A549 (cell line): Measurements from ENCODE around the gene PLAAT1. TPM values are rescaled to one million over a fixed set of nuclear protein-coding genes. Genes with fewer than 3 reads are reported as not detected.

Experiments
- ATAC-seq, 2 experiments: fragments of 200-7000 bp in 1 of 2; fragments of >200 bp in 1 of 2; cut with Nextera tagmentation in 1 of 2; cut with Tn5 transposase in 1 of 2; 3 replicates each; pipeline versions ENCODE4 v1.8.0 to v1.9.1; 2018 to 2020; ENCODE audit warnings: mild to moderate bottlenecking in 1 of 2, moderate library complexity in 1 of 2
- CTCF ChIA-PET: fragments of 300-600 bp; sonication (Branson Sonifier 250); formaldehyde crosslinking; extraction: SDS; loops from one replicate; lab custom pipeline; 2021; ENCODE audit warnings: antibody characterized with exemption, inconsistent platforms; lab: Yijun Ruan, JAX
- POLR2A ChIA-PET: fragments of 350-600 bp; formaldehyde crosslinking; extraction: SDS; loops from one replicate; lab custom pipeline; 2021; ENCODE audit warnings: antibody characterized with exemption, inconsistent platforms; lab: Yijun Ruan, JAX
- DNase-seq, 2 experiments: peaks; one replicate each; pipeline versions ENCODE4 v3.0.0 to v3.0.0-alpha.2; 2011 to 2016; ENCODE audit warnings: low read depth in 1 of 2, low spot score in 1 of 2
- FAIRE-seq: peaks from 2 replicates; lab custom pipeline; 2011; peaks lifted over from hg19 to GRCh38; lab: Jason Lieb, UNC
- H3K27ac ChIP-seq, 2 experiments: fragments of >200 bp; sonication (Bioruptor Twin); formaldehyde crosslinking; 3 replicates each; pipeline ENCODE4 v1.5.1; 2016 to 2017
- H3K4me1 ChIP-seq: fragments of >200 bp; sonication (Bioruptor Twin); formaldehyde crosslinking; 3 replicates; pipeline ENCODE4 v1.6.1; 2016
- H3K4me2 ChIP-seq: fragments of >200 bp; sonication (Bioruptor Twin); formaldehyde crosslinking; 3 replicates; pipeline ENCODE4 v1.6.1; 2016
- H3K4me3 ChIP-seq: fragments of >200 bp; sonication (Bioruptor Twin); formaldehyde crosslinking; 3 replicates; pipeline ENCODE4 v1.5.1; 2016
- H3K9me3 ChIP-seq: fragments of >200 bp; sonication (Bioruptor Twin); formaldehyde crosslinking; 3 replicates; pipeline ENCODE4 v1.6.1; 2016
- BHLHE40 ChIP-seq: IDR thresholded peaks from 2 replicates; pipeline ENCODE4 v1.6.1; 2012; ENCODE audit warnings: low read depth, low read length, inconsistent platforms
- CEBPB ChIP-seq, 2 experiments: fragments of >200 bp in 1 of 2; sonication (Bioruptor Twin) in 1 of 2; formaldehyde crosslinking in 1 of 2; IDR thresholded peaks; 2 replicates each; pipeline ENCODE4 v1.6.1; 2012 to 2016
- CHD4 ChIP-seq: fragments of 200-600 bp; sonication (generic); IDR thresholded peaks from 2 replicates; pipeline ENCODE4 v1.6.1; 2016; ENCODE audit warnings: antibody characterized with exemption, mild to moderate bottlenecking, borderline replicate concordance
- EHF ChIP-seq: fragments of 250-450 bp; sonication (Bioruptor Pico); IDR thresholded peaks from 2 replicates; pipeline ENCODE4 v1.5.0; 2020; ENCODE audit warnings: mild to moderate bottlenecking
- FOSL2 ChIP-seq, 2 experiments: fragments of 450-650 bp in 1 of 2; fragments of >200 bp in 1 of 2; sonication (Bioruptor Twin) in 1 of 2; formaldehyde crosslinking; IDR thresholded peaks; 2 replicates each; pipeline versions ENCODE4 v1.5.0 to v1.6.1; 2016 to 2020; ENCODE audit warnings: mild to moderate bottlenecking in 1 of 2, moderate library complexity in 1 of 2
- FOXS1 ChIP-seq: fragments of 250-450 bp; sonication (Bioruptor Pico); IDR thresholded peaks from 2 replicates; pipeline ENCODE4 v1.5.0; 2020; ENCODE audit warnings: mild to moderate bottlenecking, moderate library complexity
- HDAC2 ChIP-seq: fragments of 200-600 bp; sonication (generic); IDR thresholded peaks from 2 replicates; pipeline ENCODE4 v1.6.1; 2016
- HEYL ChIP-seq: fragments of 250-450 bp; sonication (Bioruptor Pico); IDR thresholded peaks from 2 replicates; pipeline ENCODE4 v1.8.0; 2021; ENCODE audit warnings: mild to moderate bottlenecking, moderate library complexity
- HOXA7 ChIP-seq: fragments of 250-450 bp; sonication (Bioruptor Pico); IDR thresholded peaks from 2 replicates; pipeline ENCODE4 v1.5.0; 2020; ENCODE audit warnings: mild to moderate bottlenecking, moderate library complexity
- HOXB13 ChIP-seq: fragments of 250-450 bp; sonication (Bioruptor Pico); IDR thresholded peaks from 2 replicates; pipeline ENCODE4 v1.5.0; 2020; ENCODE audit warnings: low read depth, mild to moderate bottlenecking, moderate library complexity
- JUN ChIP-seq, 2 experiments: fragments of >200 bp; sonication (Bioruptor Twin); formaldehyde crosslinking; IDR thresholded peaks; 2 replicates in 1 of 2; 3 replicates in 1 of 2; pipeline ENCODE4 v1.6.1; 2016 to 2017
- KDM1A ChIP-seq: fragments of 200-600 bp; sonication (generic); IDR thresholded peaks from 2 replicates; pipeline ENCODE4 v1.6.1; 2016; ENCODE audit warnings: low read depth, mild to moderate bottlenecking
- KDM5A ChIP-seq: fragments of 200-600 bp; sonication (generic); IDR thresholded peaks from 2 replicates; pipeline ENCODE4 v1.6.1; 2016; ENCODE audit warnings: antibody characterized with exemption, mild to moderate bottlenecking
- MYC ChIP-seq: IDR thresholded peaks from 2 replicates; pipeline ENCODE4 v1.6.1; 2012; ENCODE audit warnings: mild to moderate bottlenecking, inconsistent platforms, low read length, improper control_type of control experiment, borderline replicate concordance
- NFE2L2 ChIP-seq: fragments of 150-350 bp; conservative IDR thresholded peaks from 2 replicates; pipeline ENCODE4 v1.6.1; 2014; ENCODE audit warnings: low read length
- POLR2AphosphoS2 ChIP-seq: conservative IDR thresholded peaks from 2 replicates; pipeline ENCODE4 v1.6.1; 2012; ENCODE audit warnings: low read length, improper control_type of control experiment, inconsistent platforms
- RARB ChIP-seq: fragments of 250-450 bp; sonication (Bioruptor Pico); IDR thresholded peaks from 2 replicates; pipeline ENCODE4 v1.8.0; 2021; ENCODE audit warnings: mild to moderate bottlenecking, moderate library complexity
- RFX5 ChIP-seq: fragments of 450-650 bp; IDR thresholded peaks from 2 replicates; pipeline ENCODE4 v1.7.1; 2014; ENCODE audit warnings: antibody characterized with exemption, mild to moderate bottlenecking, moderate library complexity
- SMC3 ChIP-seq: fragments of >200 bp; sonication (Bioruptor Twin); formaldehyde crosslinking; IDR thresholded peaks from 3 replicates; pipeline ENCODE4 v1.6.1; 2018; ENCODE audit warnings: inconsistent platforms
- ZFP36 ChIP-seq: fragments of 450-650 bp; IDR thresholded peaks from 2 replicates; pipeline ENCODE4 v1.6.1; 2014; ENCODE audit warnings: borderline replicate concordance; ENCODE audit not compliant: partially characterized antibody
- ZSCAN20 ChIP-seq: fragments of 250-450 bp; sonication (Bioruptor Pico); IDR thresholded peaks from 2 replicates; pipeline ENCODE4 v1.8.0; 2022; ENCODE audit warnings: mild to moderate bottlenecking, moderate library complexity
- WGBS: methylation state at CpG from one replicate; pipeline ENCODE4 v1.1.6; 2017; ENCODE audit errors: missing lambda C conversion rate; 5-methylcytosine and 5-hydroxymethylcytosine counted together
- polyA plus RNA-seq, 4 experiments: library from polyadenylated mRNA; depleted of rRNA in 3 of 4; stranded (reverse); fragments of >200 nt; fragmentation: RNase III in 1 of 4; extraction: RNeasy Plus Mini Kit Qiagen cat#74134 plus additional on column Dnase treatment in 1 of 4; gene quantifications; 2 replicates in 3 of 4; 3 replicates in 1 of 4; pipeline ENCODE4 v1.2.3, GENCODE V29; 2011 to 2017
- TF ChIP-seq, protein P1 (sequence below): fragments of >200 bp; sonication (Bioruptor Twin); formaldehyde crosslinking; IDR thresholded peaks from 3 replicates; pipeline ENCODE4 v1.5.1; 2016
- TF ChIP-seq, protein P2 (sequence below): IDR thresholded peaks from 2 replicates; pipeline ENCODE4 v1.6.1; 2012

The PLAAT1 gene
- polyA plus RNA-seq, 2 of the 4 experiments (the other 2 are of a cell fraction): 0.12 TPM; not detected in 1

DNA sequence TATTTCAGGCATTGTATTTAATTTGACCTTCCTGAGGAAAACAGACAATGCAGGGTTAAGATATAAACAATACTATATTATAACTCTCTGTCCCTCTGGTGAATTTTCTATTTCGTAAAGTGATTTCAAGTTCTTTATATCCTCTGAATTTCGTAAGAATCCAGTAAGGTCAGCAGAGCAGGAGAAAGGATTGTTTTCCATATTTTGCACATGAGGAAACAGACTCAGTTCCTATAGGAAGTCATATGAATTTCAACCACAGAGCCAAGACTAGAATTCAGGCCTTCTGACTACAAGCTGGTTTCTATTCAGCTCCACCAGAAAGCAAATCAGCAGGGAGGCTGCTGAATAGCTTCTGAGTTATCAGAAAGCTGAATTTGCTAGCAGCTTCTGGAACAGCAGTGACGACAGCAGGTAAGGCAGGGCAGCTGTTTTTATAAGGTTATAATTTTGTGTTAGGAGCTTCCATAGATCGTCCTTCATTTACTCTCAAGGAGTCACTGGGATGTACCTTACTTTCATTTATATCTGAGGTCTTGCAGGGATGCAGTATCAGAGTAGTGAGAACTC lies 11.1 kb upstream of the PLAAT1 start:
- TF ChIP-seq BHLHE40 (no peak), FOSL2 (IDR thresholded peaks at IDR 0.05) (no peak), FOSL2 (CRISPR knock-in tag; IDR thresholded peaks at IDR 0.05) (no peak), HEYL (CRISPR knock-in tag) (no peak), RARB (no peak), POLR2AphosphoS2 (no peak), MYC (no peak), HOXB13 (CRISPR knock-in tag) (no peak), SMC3 (no peak), ZFP36 (no peak)
- TF ChIP-seq, protein P1, sequence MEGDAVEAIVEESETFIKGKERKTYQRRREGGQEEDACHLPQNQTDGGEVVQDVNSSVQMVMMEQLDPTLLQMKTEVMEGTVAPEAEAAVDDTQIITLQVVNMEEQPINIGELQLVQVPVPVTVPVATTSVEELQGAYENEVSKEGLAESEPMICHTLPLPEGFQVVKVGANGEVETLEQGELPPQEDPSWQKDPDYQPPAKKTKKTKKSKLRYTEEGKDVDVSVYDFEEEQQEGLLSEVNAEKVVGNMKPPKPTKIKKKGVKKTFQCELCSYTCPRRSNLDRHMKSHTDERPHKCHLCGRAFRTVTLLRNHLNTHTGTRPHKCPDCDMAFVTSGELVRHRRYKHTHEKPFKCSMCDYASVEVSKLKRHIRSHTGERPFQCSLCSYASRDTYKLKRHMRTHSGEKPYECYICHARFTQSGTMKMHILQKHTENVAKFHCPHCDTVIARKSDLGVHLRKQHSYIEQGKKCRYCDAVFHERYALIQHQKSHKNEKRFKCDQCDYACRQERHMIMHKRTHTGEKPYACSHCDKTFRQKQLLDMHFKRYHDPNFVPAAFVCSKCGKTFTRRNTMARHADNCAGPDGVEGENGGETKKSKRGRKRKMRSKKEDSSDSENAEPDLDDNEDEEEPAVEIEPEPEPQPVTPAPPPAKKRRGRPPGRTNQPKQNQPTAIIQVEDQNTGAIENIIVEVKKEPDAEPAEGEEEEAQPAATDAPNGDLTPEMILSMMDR: no peak
- TF ChIP-seq, protein P2, sequence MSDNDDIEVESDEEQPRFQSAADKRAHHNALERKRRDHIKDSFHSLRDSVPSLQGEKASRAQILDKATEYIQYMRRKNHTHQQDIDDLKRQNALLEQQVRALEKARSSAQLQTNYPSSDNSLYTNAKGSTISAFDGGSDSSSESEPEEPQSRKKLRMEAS: no peak
- TF ChIP-seq, all 56 proteins: peak for 0
- POLR2A ChIA-PET: no interaction called here
- no peak overlapping the region for H3K4me3 ChIP-seq
- ATAC-seq (no peak), FAIRE-seq (no peak), DNase-seq (no peak)
- H3K9me3 ChIP-seq: no peaks in the 10 kb centered on the region
- CTCF ChIA-PET: no interaction called here
- no peak overlapping the region for H3K4me2 ChIP-seq
- WGBS: 37% methylated on average over 4 of the region's 4 CpGs
- H3K4me1 ChIP-seq: no peaks in the 10 kb centered on the region
- H3K27ac ChIP-seq: no peak overlapping the region

DNA sequence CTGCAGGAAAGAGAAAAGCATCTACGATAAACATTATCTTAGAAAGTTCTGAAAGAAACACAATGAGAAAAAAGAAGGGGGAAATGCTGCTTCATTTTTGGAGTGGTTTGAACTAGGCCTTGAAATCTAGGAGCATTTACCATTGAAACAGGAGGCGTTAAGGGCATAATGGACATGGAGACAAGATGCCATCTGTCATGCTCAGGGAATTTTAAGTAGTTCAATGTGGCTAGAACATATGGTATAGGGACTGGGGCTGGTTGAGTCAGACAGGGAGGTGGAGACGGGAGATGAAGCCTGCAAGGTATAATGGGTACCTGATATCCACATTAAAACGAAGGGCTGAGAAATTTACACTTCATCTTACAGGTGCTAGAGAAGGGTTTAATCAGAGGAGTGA lies 10.4 kb upstream of the PLAAT1 start:
- FAIRE-seq (no peak), DNase-seq (no peak), ATAC-seq (no peak)
- TF ChIP-seq HOXA7 (no peak), CHD4 (no peak), NFE2L2 (no peak), KDM1A (no peak), CEBPB (IDR thresholded peaks at IDR 0.05) (no peak), FOXS1 (CRISPR knock-in tag) (no peak)
- TF ChIP-seq, protein P1: no peak
- POLR2A ChIA-PET: no interaction called here
- Histone ChIP-seq H3K27ac (no peak overlapping the region), H3K4me3 (no peak overlapping the region), H3K9me3 (no peaks in the 10 kb centered on the region), H3K4me2 (no peak overlapping the region), H3K4me1 (no peaks in the 10 kb centered on the region)
- WGBS: 17% methylated on average over 4 of the region's 4 CpGs
- CTCF ChIA-PET: no interaction called here

DNA sequence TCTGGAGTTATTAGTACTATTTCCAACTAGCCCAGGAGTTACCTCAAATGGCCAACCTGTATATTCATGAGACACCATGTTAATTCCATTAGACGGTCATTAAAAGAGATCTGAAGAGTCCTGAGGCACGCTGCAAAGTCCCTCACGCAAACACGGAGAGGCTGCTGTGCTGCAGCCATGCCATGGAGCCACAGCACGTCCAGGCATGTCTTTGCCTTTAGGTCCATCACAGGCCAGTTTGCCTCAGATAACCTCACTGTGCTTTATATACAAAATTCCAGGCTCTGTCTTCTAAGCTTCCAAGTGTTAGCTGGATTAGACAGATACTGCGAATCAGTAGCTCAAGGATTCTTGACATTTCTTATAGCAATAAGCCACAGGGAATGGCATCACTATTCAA lies 9.8 kb upstream of the PLAAT1 start:
- Histone ChIP-seq H3K4me2 (no peak overlapping the region), H3K27ac (no peak overlapping the region), H3K9me3 (no peaks in the 10 kb centered on the region), H3K4me3 (no peak overlapping the region), H3K4me1 (no peaks in the 10 kb centered on the region)
- FAIRE-seq (no peak), DNase-seq (no peak), ATAC-seq (no peak)
- CTCF ChIA-PET: no interaction called here
- WGBS: 49% methylated on average over 5 of the region's 6 CpGs
- TF ChIP-seq EHF (CRISPR knock-in tag): no peak
- TF ChIP-seq ZSCAN20: no peak
- TF ChIP-seq MYC: no peak
- TF ChIP-seq RARB: no peak
- no peak for TF ChIP-seq RFX5
- no peak for TF ChIP-seq HOXB13 (CRISPR knock-in tag)
- TF ChIP-seq FOXS1 (CRISPR knock-in tag): no peak
- TF ChIP-seq HDAC2: no peak
- no peak for TF ChIP-seq KDM5A
- TF ChIP-seq JUN (IDR thresholded peaks at IDR 0.05): no peak
- POLR2A ChIA-PET: no interaction called here
